ENCODE results near the gene HYDIN. TPM values are rescaled to one million over a fixed set of nuclear protein-coding genes. Genes with fewer than 3 reads are reported as not detected.

HYDIN gene
- polyA plus RNA-seq, 1 of the 3 experiments (the other 2 are of a cell fraction), result 0.33 TPM

DNA sequence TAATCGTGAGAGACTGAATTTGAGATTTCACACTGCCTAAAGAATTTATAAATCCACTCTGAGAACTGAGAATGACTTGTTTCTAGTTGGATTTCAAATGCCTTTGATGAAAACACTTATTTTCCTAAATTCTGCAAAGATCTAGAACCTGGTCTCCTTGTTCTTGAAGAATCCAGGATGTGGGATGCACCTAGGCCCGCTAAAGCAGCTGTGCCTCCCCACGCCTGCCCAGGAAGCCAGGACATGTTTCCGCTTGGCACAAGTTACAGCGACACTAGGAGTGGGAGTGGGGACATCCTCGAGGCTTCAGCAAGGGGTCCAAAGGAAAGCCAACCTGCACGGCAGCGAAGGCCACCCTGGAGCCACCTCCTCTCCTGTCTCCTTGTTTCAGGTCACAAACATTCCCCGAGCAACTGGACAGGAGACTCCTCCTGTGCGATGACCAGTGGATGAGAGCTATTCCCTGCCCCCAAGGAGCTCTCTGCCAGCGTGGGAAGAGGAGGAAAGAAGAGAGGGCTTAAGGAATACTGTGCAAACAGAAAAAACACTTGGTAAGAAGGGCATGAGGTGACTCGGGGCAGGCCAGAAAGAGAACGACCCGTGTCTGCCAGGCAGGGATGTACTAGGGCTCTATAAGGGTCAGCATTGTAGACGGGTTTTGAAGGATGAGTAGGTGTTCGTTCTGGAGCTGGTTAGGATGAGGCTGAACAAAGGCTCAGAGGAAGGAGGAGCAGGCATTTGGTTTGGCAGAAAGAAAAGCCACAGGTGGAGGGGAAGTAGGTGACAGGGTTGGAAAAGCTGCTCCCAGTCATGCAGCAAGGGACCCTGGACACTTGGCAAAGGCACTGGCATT, 440.7 kb downstream of the HYDIN start:
- no peaks in the 10 kb centered on the region for H3K27me3 ChIP-seq (ENCODE audit: insufficient read depth)
- no peaks in the 10 kb centered on the region for H3K9me2 ChIP-seq
- H3K27ac ChIP-seq (ENCODE audit: low read depth in 2 of 2, low read length in 1 of 2), result no peak overlapping the region
- H3K9ac ChIP-seq, result no peak overlapping the region
- H3K4me2 ChIP-seq, result no peak overlapping the region
- H3K4me1 ChIP-seq (ENCODE audit: control insufficient read depth in 1 of 2, insufficient read depth in 2 of 2, low read depth in 1 of 2, low read length in 1 of 2), result no peaks in the 10 kb centered on the region
- 82% methylated on average over 16 of the region's 16 CpGs for WGBS (ENCODE audit: low lambda C conversion rate)
- ChIA-PET POLR2A (interaction anchor here (0.6 kb wide), 1 partner anchor 12 kb away, joined by 3 read pairs; no protein-coding TSS in a partner anchor), CTCF (interaction anchor here (0.8 to 1.5 kb wide), 4 partner anchors 18 to 623 kb away, joined by 3 to 4 read pairs (median 4); no protein-coding TSS in a partner anchor)
- H3F3A ChIP-seq (replicated peaks; ENCODE audit: insufficient read depth), result no peaks in the 10 kb centered on the region
- TF ChIP-seq MXI1 (IDR thresholded peaks at IDR 0.05; ENCODE audit: low read depth, low read length), result no peak
- TF ChIP-seq, protein P1, sequence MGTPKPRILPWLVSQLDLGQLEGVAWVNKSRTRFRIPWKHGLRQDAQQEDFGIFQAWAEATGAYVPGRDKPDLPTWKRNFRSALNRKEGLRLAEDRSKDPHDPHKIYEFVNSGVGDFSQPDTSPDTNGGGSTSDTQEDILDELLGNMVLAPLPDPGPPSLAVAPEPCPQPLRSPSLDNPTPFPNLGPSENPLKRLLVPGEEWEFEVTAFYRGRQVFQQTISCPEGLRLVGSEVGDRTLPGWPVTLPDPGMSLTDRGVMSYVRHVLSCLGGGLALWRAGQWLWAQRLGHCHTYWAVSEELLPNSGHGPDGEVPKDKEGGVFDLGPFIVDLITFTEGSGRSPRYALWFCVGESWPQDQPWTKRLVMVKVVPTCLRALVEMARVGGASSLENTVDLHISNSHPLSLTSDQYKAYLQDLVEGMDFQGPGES (IDR thresholded peaks at IDR 0.05; ENCODE audit: low read depth, low read length), result no peak
- TF ChIP-seq, protein P2, sequence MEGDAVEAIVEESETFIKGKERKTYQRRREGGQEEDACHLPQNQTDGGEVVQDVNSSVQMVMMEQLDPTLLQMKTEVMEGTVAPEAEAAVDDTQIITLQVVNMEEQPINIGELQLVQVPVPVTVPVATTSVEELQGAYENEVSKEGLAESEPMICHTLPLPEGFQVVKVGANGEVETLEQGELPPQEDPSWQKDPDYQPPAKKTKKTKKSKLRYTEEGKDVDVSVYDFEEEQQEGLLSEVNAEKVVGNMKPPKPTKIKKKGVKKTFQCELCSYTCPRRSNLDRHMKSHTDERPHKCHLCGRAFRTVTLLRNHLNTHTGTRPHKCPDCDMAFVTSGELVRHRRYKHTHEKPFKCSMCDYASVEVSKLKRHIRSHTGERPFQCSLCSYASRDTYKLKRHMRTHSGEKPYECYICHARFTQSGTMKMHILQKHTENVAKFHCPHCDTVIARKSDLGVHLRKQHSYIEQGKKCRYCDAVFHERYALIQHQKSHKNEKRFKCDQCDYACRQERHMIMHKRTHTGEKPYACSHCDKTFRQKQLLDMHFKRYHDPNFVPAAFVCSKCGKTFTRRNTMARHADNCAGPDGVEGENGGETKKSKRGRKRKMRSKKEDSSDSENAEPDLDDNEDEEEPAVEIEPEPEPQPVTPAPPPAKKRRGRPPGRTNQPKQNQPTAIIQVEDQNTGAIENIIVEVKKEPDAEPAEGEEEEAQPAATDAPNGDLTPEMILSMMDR (IDR thresholded peaks at IDR 0.05), result no peak
- no peak for TF ChIP-seq CHD2 (IDR thresholded peaks at IDR 0.05; ENCODE audit: low read length, partially characterized antibody)
- TF ChIP-seq NFIC (IDR thresholded peaks at IDR 0.05; ENCODE audit: borderline replicate concordance), result no peak
- TF ChIP-seq RCOR1 (IDR thresholded peaks at IDR 0.05; ENCODE audit: low read length), result no peak
- TF ChIP-seq NRF1 (IDR thresholded peaks at IDR 0.05; ENCODE audit: low read depth, low read length), result no peak
- TF ChIP-seq, protein P3, sequence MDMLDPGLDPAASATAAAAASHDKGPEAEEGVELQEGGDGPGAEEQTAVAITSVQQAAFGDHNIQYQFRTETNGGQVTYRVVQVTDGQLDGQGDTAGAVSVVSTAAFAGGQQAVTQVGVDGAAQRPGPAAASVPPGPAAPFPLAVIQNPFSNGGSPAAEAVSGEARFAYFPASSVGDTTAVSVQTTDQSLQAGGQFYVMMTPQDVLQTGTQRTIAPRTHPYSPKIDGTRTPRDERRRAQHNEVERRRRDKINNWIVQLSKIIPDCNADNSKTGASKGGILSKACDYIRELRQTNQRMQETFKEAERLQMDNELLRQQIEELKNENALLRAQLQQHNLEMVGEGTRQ (IDR thresholded peaks at IDR 0.05; ENCODE audit: borderline replicate concordance, low read depth, low read length), result no peak
- TF ChIP-seq, protein P4, sequence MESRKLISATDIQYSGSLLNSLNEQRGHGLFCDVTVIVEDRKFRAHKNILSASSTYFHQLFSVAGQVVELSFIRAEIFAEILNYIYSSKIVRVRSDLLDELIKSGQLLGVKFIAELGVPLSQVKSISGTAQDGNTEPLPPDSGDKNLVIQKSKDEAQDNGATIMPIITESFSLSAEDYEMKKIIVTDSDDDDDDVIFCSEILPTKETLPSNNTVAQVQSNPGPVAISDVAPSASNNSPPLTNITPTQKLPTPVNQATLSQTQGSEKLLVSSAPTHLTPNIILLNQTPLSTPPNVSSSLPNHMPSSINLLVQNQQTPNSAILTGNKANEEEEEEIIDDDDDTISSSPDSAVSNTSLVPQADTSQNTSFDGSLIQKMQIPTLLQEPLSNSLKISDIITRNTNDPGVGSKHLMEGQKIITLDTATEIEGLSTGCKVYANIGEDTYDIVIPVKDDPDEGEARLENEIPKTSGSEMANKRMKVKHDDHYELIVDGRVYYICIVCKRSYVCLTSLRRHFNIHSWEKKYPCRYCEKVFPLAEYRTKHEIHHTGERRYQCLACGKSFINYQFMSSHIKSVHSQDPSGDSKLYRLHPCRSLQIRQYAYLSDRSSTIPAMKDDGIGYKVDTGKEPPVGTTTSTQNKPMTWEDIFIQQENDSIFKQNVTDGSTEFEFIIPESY (IDR thresholded peaks at IDR 0.05; ENCODE audit: borderline replicate concordance, low read depth), result no peak
- TF ChIP-seq RAD21 (IDR thresholded peaks at IDR 0.05; ENCODE audit: low read length), result no peak
- TF ChIP-seq GABPA (IDR thresholded peaks at IDR 0.05; ENCODE audit: low read depth), result no peak
- TF ChIP-seq TAF1 (IDR thresholded peaks at IDR 0.05; ENCODE audit: borderline replicate concordance, low read depth, low read length), result no peak
- no peak for TF ChIP-seq EZH2phosphoT487 (IDR thresholded peaks at IDR 0.05; ENCODE audit: borderline replicate concordance, low read depth)
- peaks cover 25% of the 10 kb centered on the region; the same call in 1 of the 2 replicates for H4K20me1 ChIP-seq (ENCODE audit: insufficient read depth)
- no peak for DNase-seq
- peaks cover 36% of the 10 kb centered on the region for H3K79me2 ChIP-seq (ENCODE audit: insufficient read depth)
- H3K9me3 ChIP-seq, result no peaks in the 10 kb centered on the region
- H3K36me3 ChIP-seq (replicated peaks in 1 of 2; ENCODE audit: control insufficient read depth in 1 of 2, insufficient read depth in 2 of 2, low read length in 1 of 2), result peaks cover 0 to 18% of the 10 kb centered on the region in 2 experiments
- no peak overlapping the region for H3K4me3 ChIP-seq (ENCODE audit: low read depth in 2 of 2, low read length in 1 of 2)
- no peak overlapping the region for H2AFZ ChIP-seq (ENCODE audit: low read depth)
